ENCODE data around the gene TXNIP. TPM values are rescaled to one million over a fixed set of nuclear protein-coding genes. Genes with fewer than 3 reads are reported as not detected.
A peak's percentile ranks its signal among the peaks of the same experiment; 100 is the strongest.

TXNIP gene
- total RNA-seq, 1 donor from 2014 or later, result 945 TPM

GRCh38 chr1:145965119-145965744 is 31.1 kb downstream of the TXNIP start:
- peak overlapping the region; percentile 82 for H3K27ac ChIP-seq
- TF ChIP-seq, protein P1, sequence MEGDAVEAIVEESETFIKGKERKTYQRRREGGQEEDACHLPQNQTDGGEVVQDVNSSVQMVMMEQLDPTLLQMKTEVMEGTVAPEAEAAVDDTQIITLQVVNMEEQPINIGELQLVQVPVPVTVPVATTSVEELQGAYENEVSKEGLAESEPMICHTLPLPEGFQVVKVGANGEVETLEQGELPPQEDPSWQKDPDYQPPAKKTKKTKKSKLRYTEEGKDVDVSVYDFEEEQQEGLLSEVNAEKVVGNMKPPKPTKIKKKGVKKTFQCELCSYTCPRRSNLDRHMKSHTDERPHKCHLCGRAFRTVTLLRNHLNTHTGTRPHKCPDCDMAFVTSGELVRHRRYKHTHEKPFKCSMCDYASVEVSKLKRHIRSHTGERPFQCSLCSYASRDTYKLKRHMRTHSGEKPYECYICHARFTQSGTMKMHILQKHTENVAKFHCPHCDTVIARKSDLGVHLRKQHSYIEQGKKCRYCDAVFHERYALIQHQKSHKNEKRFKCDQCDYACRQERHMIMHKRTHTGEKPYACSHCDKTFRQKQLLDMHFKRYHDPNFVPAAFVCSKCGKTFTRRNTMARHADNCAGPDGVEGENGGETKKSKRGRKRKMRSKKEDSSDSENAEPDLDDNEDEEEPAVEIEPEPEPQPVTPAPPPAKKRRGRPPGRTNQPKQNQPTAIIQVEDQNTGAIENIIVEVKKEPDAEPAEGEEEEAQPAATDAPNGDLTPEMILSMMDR (IDR thresholded peaks at IDR 0.05), result no peak
- H3K27me3 ChIP-seq, result no peaks in the 10 kb centered on the region
- DNase-seq, result no peak
- H3K4me3 ChIP-seq, result peak overlapping the region; percentile 65
- H3K4me1 ChIP-seq, result peaks cover 39% of the 10 kb centered on the region
- no peaks in the 10 kb centered on the region for H3K36me3 ChIP-seq
- ATAC-seq, result no peak
- intact Hi-C loops (cut with DNase I), result no loop called here
- no peaks in the 10 kb centered on the region for H3K9me3 ChIP-seq

DNA sequence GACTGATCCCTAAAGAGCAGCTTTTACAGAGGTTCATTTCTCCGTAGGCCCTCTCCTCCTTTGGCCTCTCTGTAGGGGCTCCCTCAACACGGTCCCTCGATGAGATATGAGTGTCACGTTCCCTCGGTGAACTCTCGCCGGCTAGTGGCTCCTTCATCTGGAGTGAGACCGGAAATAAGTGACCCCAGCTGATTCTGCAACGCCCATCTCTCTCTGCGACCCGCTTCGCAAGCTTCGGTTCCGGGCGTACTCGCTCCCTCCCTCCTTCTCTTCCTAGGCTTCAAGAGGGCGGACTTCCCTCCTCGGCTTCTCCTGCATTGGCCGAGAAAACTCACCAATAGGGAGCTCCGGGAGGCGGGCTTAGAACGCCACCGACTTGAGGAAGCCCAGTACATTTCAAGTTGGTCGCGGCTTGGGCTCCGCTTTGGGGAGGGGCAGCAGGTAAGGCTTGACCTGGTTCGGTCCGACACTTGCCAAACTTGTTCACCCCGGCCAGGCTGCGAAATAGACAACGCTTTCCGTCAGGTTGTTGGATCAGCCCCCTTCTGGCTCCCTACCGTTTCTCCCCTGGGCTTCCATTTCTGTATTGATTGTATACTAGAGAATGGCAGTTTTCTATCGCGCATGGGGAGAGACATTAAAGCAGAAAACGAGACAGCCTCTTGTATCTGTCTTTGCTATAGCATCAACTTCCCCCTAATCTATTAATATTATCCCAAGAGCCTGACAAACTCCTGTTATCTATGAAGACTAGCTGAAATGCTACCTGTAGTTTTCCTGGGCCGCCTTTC is 31.9 kb downstream of the TXNIP start, which contains the start of the genes ANKRD34A and POLR3GL:
Gene ANKRD34A, minus strand, starts transcription at position 248 of the 791 bp plus-strand sequence. CDS start 2,816 bp downstream, outside the sequence.
Gene POLR3GL, plus strand, starts transcription at position 363 of the 791 bp plus-strand sequence. CDS start 10,176 bp downstream, outside the sequence.
- ATAC-seq, result peak; percentile 96
- peak; percentile 98 for DNase-seq
- Histone ChIP-seq H3K9me3 (no peaks in the 10 kb centered on the region), H3K27ac (peak within 1 kb of the TSS; percentile 82), H3K4me3 (peak within 1 kb of the TSS; percentile 65), H3K36me3 (no peaks in the 10 kb centered on the region), H3K27me3 (no peaks in the 10 kb centered on the region), H3K4me1 (peaks cover 45% of the 10 kb centered on the region)
- TF ChIP-seq, protein P1 (IDR thresholded peaks at IDR 0.05), result no peak
- intact Hi-C loops (cut with DNase I), result no loop called here

- intact Hi-C loops (cut with DNase I), result no loop called here
- H3K4me1 ChIP-seq, result peaks cover 48% of the 10 kb centered on the region
- ATAC-seq, result no peak
Measured at GRCh38 chr1:145963265-145964019, 32.9 kb downstream of the TXNIP start.

GRCh38 chr1:145962157-145963102 is 33.9 kb downstream of the TXNIP start:
- H3K27me3 ChIP-seq, result no peaks in the 10 kb centered on the region
- H3K36me3 ChIP-seq, result no peaks in the 10 kb centered on the region
- no peak overlapping the region for H3K27ac ChIP-seq
- H3K4me1 ChIP-seq, result peaks cover 52% of the 10 kb centered on the region
- intact Hi-C loops (cut with DNase I), result no loop called here
- peak overlapping the region; percentile 73 for H3K4me3 ChIP-seq
- TF ChIP-seq, protein P1 (IDR thresholded peaks at IDR 0.05), result no peak
- peak; percentile 77 for DNase-seq
- no peaks in the 10 kb centered on the region for H3K9me3 ChIP-seq
- ATAC-seq, result no peak

More at GRCh38 chr1:145963265-145964019, 32.9 kb downstream of the TXNIP start:
- no peaks in the 10 kb centered on the region for H3K9me3 ChIP-seq
- no peak for DNase-seq
- TF ChIP-seq, protein P1 (IDR thresholded peaks at IDR 0.05), result no peak
- H3K27ac ChIP-seq, result peak overlapping the region; percentile 82
- H3K36me3 ChIP-seq, result no peaks in the 10 kb centered on the region
- no peaks in the 10 kb centered on the region for H3K27me3 ChIP-seq
- H3K4me3 ChIP-seq, result peak overlapping the region; percentile 65
